GM12878 (cell line): Measurements from ENCODE around the gene SOX6. TPM values are rescaled to one million over a fixed set of nuclear protein-coding genes. Genes with fewer than 3 reads are reported as not detected.

Source experiments
- ATAC-seq: fragments of 200-7000 bp; cut with Tn5 transposase; 3 replicates; pipeline ENCODE4 v1.9.1; 2020; ENCODE audit warnings: mild to moderate bottlenecking, moderate library complexity
- BruUV-seq: library from RNA; stranded (reverse); fragments of 400-500 nt; replicated peaks from 2 replicates; lab custom pipeline; 2021; lab: Mats Ljungman, UMichigan
- CTCF ChIA-PET: fragments of 300-600 bp; sonication (Branson Sonifier 250); formaldehyde crosslinking; extraction: SDS; loops from one replicate; lab custom pipeline; 2021; ENCODE audit warnings: inconsistent platforms; lab: Yijun Ruan, JAX
- POLR2A ChIA-PET: fragments of 350-600 bp; formaldehyde crosslinking; extraction: SDS; loops from one replicate; lab custom pipeline; 2021; ENCODE audit warnings: inconsistent platforms; lab: Charles Lee
- RAD21 ChIA-PET: fragments of 300-600 bp; sonication (Branson Sonifier 250); formaldehyde crosslinking; loops from one replicate; lab custom pipeline; 2023; ENCODE audit warnings: antibody characterized with exemption; ENCODE audit not compliant: unreplicated experiment; lab: Charles Lee
- SMC1A ChIA-PET: fragments of 300-600 bp; sonication (Branson Sonifier 250); formaldehyde crosslinking; loops from one replicate; lab custom pipeline; 2023; ENCODE audit not compliant: unreplicated experiment, uncharacterized antibody; lab: Charles Lee
- DNase-seq: peaks from one replicate; pipeline ENCODE4 v3.0.0-alpha.2; 2011; ENCODE audit warnings: low read depth, low spot score
- FAIRE-seq: peaks from 3 replicates; lab custom pipeline; 2011; peaks lifted over from hg19 to GRCh38; lab: Jason Lieb, UNC
- H2AFZ ChIP-seq: 2 replicates; pipeline ENCODE4 v1.6.0; 2011; ENCODE audit warnings: low read depth, low read length, control low read depth; ENCODE audit not compliant: control insufficient read depth
- H3K27ac ChIP-seq: 2 replicates; pipeline ENCODE4 v1.5.1; 2011; ENCODE audit warnings: control low read depth; ENCODE audit not compliant: control insufficient read depth, insufficient read depth
- H3K27me3 ChIP-seq, 2 experiments: replicated peaks in 1 of 2; 2 replicates each; pipeline versions ENCODE4 v1.6.0 to v1.6.1; 2011; ENCODE audit warnings: low read length in 1 of 2; ENCODE audit not compliant: control insufficient read depth in 2 of 2, insufficient read depth in 2 of 2
- H3K36me3 ChIP-seq, 2 experiments: 2 replicates each; pipeline ENCODE4 v1.5.1; 2011; ENCODE audit warnings: low read length in 1 of 2; ENCODE audit not compliant: control insufficient read depth in 2 of 2, insufficient read depth in 2 of 2
- H3K4me1 ChIP-seq: 2 replicates; pipeline ENCODE4 v1.6.1; 2011; ENCODE audit warnings: mild to moderate bottlenecking, low read length, moderate library complexity, mixed read lengths; ENCODE audit not compliant: control insufficient read depth, insufficient read depth
- H3K4me2 ChIP-seq: 2 replicates; pipeline ENCODE4 v1.6.0; 2011; ENCODE audit warnings: control low read depth; ENCODE audit not compliant: control insufficient read depth, insufficient read depth
- H3K4me3 ChIP-seq: fragments of 200-600 bp; sonication (generic); 2 replicates; pipeline ENCODE4 v1.5.1; 2016
- H3K79me2 ChIP-seq: 2 replicates; pipeline ENCODE4 v1.6.0; 2011; ENCODE audit warnings: low read length; ENCODE audit not compliant: control insufficient read depth, insufficient read depth
- H3K9ac ChIP-seq: 2 replicates; pipeline ENCODE4 v1.8.0; 2011; ENCODE audit warnings: low read length, control low read depth, mixed read lengths; ENCODE audit not compliant: control insufficient read depth, insufficient read depth
- H3K9me3 ChIP-seq: replicated peaks from 3 replicates; pipeline ENCODE4 v1.5.1; 2011; ENCODE audit warnings: mild to moderate bottlenecking, low read length; ENCODE audit not compliant: control insufficient read depth, insufficient read depth
- H4K20me1 ChIP-seq: 2 replicates; pipeline ENCODE4 v1.6.0; 2011; ENCODE audit not compliant: control insufficient read depth, insufficient read depth
- BHLHE40 ChIP-seq, 2 experiments: fragments of 450-650 bp in 1 of 2; IDR thresholded peaks; 2 replicates each; pipeline ENCODE4 v1.6.1; 2011 to 2017; ENCODE audit warnings: low read depth in 2 of 2, borderline replicate concordance in 1 of 2, improper control_type of control experiment in 1 of 2, low read length in 1 of 2, mild to moderate bottlenecking in 1 of 2
- CHD4 ChIP-seq: fragments of 200-600 bp; sonication (generic); IDR thresholded peaks from 2 replicates; pipeline ENCODE4 v1.6.1; 2016; ENCODE audit warnings: mild to moderate bottlenecking
- CREB1 ChIP-seq: IDR thresholded peaks from 2 replicates; pipeline ENCODE4 v1.6.1; 2012; ENCODE audit warnings: low read depth, mild to moderate bottlenecking, inconsistent platforms
- ELK1 ChIP-seq: IDR thresholded peaks from 2 replicates; pipeline ENCODE4 v1.6.1; 2012; ENCODE audit warnings: low read depth, low read length, improper control_type of control experiment
- GATAD2B ChIP-seq: fragments of 450-650 bp; conservative IDR thresholded peaks from 2 replicates; pipeline ENCODE4 v1.6.1; 2017; ENCODE audit warnings: low read depth, mild to moderate bottlenecking, moderate library complexity
- HDGF ChIP-seq: fragments of 450-650 bp; IDR thresholded peaks from 2 replicates; pipeline ENCODE4 v1.6.1; 2016; ENCODE audit warnings: antibody characterized with exemption
- IRF4 ChIP-seq: IDR thresholded peaks from 2 replicates; pipeline ENCODE4 v1.6.1; 2011; ENCODE audit warnings: low read depth, low read length
- MEF2A ChIP-seq: IDR thresholded peaks from 2 replicates; pipeline ENCODE4 v1.6.1; 2011; ENCODE audit warnings: low read depth, mild to moderate bottlenecking, low read length, moderate library complexity; ENCODE audit not compliant: insufficient read depth
- MTA3 ChIP-seq: IDR thresholded peaks from 2 replicates; pipeline ENCODE4 v1.6.1; 2012; ENCODE audit warnings: low read length, inconsistent platforms, borderline replicate concordance
- MYC ChIP-seq: IDR thresholded peaks from 2 replicates; pipeline ENCODE4 v1.6.1; 2011; ENCODE audit warnings: mild to moderate bottlenecking, low read length, moderate library complexity, inconsistent platforms; ENCODE audit not compliant: insufficient read depth, insufficient replicate concordance, insufficient read length, severe bottlenecking
- PRDM15 ChIP-seq: fragments of 450-650 bp; formaldehyde crosslinking; IDR thresholded peaks from 2 replicates; pipeline ENCODE4 v1.4.0; 2020; ENCODE audit warnings: mild to moderate bottlenecking, moderate library complexity
- RAD21 ChIP-seq: IDR thresholded peaks from 2 replicates; pipeline ENCODE4 v1.6.1; 2011; ENCODE audit warnings: mild to moderate bottlenecking, low read depth, low read length, moderate library complexity; ENCODE audit not compliant: insufficient read depth
- ZBTB11 ChIP-seq: fragments of 450-650 bp; formaldehyde crosslinking; IDR thresholded peaks from 2 replicates; pipeline ENCODE4 v1.5.0; 2022; ENCODE audit warnings: mild to moderate bottlenecking, missing genetic modification characterization
- ZNF274 ChIP-seq: IDR thresholded peaks from one replicate; pipeline ENCODE4 v1.8.0; 2011; ENCODE audit not compliant: insufficient read length, insufficient read depth
- WGBS: methylation state at CpG from one replicate; pipeline ENCODE4 v1.1.6; 2016; ENCODE audit warnings: low lambda C conversion rate; ENCODE audit not compliant: insufficient replicate concordance, insufficient coverage; ENCODE audit errors: missing lambda C conversion rate; 5-methylcytosine and 5-hydroxymethylcytosine counted together
- in situ Hi-C: fragments of 300-500 bp; cut with MboI; formaldehyde crosslinking; loops from 9 replicates; pipeline ENCODE4 v1.14.3; 2018; ENCODE audit warnings: mixed read lengths
- intact Hi-C: fragments of 100-400 bp; cut with micrococcal nuclease; formaldehyde crosslinking; loops from one replicate; pipeline ENCODE4 v1.14.2; 2022; ENCODE audit not compliant: unreplicated experiment
- polyA plus RNA-seq, 11 experiments: library from polyadenylated mRNA; depleted of rRNA in 4 of 11; unstranded in 6 of 11; stranded (reverse) in 5 of 11; fragments of >200 nt; fragmentation: Nextera tagmentation in 4 of 11; fragmentation: Illumina TruSeq in 1 of 11; extraction: Ambion mirVana in 4 of 11; extraction: Trizol in 1 of 11; gene quantifications; 1 replicate in 1 of 11; 2 replicates in 10 of 11; pipeline versions ENCODE4 v1.2.1 to v1.2.3, GENCODE V29; 2011 to 2016; ENCODE audit warnings: inconsistent platforms in 2 of 11, missing spikeins in 2 of 11, low read depth in 1 of 11
- total RNA-seq, 4 experiments: library from RNA; depleted of rRNA in 3 of 4; stranded (reverse); fragments of >200 nt in 3 of 4; fragmentation: Illumina TruSeq in 1 of 4; extraction: Trizol in 1 of 4; gene quantifications; 2 replicates each; pipeline versions ENCODE4 v1.2.1 to v1.2.3, GENCODE V29; 2013 to 2021

The SOX6 gene
- total and polyA plus RNA-seq, 10 of the 15 experiments (the other 5 are each of a cell fraction or from before 2014, with no cell fraction given): 0.03 to 0.71 (median 0.29) TPM; not detected in 4

- no peak for TF ChIP-seq PRDM15 (CRISPR knock-in tag)
- no peak for TF ChIP-seq IRF4
Observed at GRCh38 chr11:16287630-16288280, 68.6 kb downstream of the SOX6 start (continued).

GRCh38 chr11:16286095-16286494, 70.3 kb downstream of the SOX6 start:
- Histone ChIP-seq H2AFZ (no peak overlapping the region), H3K27ac (no peak overlapping the region), H4K20me1 (no peaks in the 10 kb centered on the region), H3K4me1 (no peaks in the 10 kb centered on the region), H3K79me2 (no peaks in the 10 kb centered on the region), H3K9ac (no peak overlapping the region), H3K36me3 (no peaks in the 10 kb centered on the region), H3K27me3 (no peaks in the 10 kb centered on the region), H3K4me3 (no peak overlapping the region), H3K9me3 (no peaks in the 10 kb centered on the region), H3K4me2 (no peak overlapping the region)
- FAIRE-seq (no peak), DNase-seq (no peak), ATAC-seq (no peak)
- SMC1A ChIA-PET: no interaction called here
- 1% methylated on average over 3 of the region's 3 CpGs for WGBS
- TF ChIP-seq MTA3: no peak
- no peak for TF ChIP-seq ZNF274
- no peak for TF ChIP-seq RAD21
- TF ChIP-seq ZBTB11 (CRISPR knock-in tag): no peak
- TF ChIP-seq CREB1: no peak
- TF ChIP-seq CHD4: no peak
- no peak for TF ChIP-seq HDGF
- no peak for TF ChIP-seq BHLHE40 (IDR thresholded peaks at IDR 0.05; ENCODE audit: borderline replicate concordance in 1 of 2, low read depth in 2 of 2, low read length in 1 of 2)
- no peak for TF ChIP-seq ELK1
- TF ChIP-seq MYC: no peak
- no peak for TF ChIP-seq MEF2A
- TF ChIP-seq GATAD2B: no peak
- CTCF ChIA-PET: no interaction called here
- POLR2A ChIA-PET: no interaction called here
- in situ Hi-C loops (no loop called here), intact Hi-C loops (no loop called here)
- no TSS peak for BruUV-seq
- RAD21 ChIA-PET: no interaction called here
